ENCODE measurements around the gene EXOC7. TPM values are rescaled to one million over a fixed set of nuclear protein-coding genes. Genes with fewer than 3 reads are reported as not detected.
"Not testable (repeated sequence)": the region's sequence is repeated elsewhere in the genome, so short reads cannot be mapped to it uniquely, and the experiment has no call there.

The EXOC7 gene
- total RNA-seq, 1 experiment from 2014 or later = 69.9 TPM

GRCh38 chr17:76088868-76089576, 14.6 kb downstream of the EXOC7 start:
- DNase-seq (ENCODE audit: low read depth) = no peak

DNA sequence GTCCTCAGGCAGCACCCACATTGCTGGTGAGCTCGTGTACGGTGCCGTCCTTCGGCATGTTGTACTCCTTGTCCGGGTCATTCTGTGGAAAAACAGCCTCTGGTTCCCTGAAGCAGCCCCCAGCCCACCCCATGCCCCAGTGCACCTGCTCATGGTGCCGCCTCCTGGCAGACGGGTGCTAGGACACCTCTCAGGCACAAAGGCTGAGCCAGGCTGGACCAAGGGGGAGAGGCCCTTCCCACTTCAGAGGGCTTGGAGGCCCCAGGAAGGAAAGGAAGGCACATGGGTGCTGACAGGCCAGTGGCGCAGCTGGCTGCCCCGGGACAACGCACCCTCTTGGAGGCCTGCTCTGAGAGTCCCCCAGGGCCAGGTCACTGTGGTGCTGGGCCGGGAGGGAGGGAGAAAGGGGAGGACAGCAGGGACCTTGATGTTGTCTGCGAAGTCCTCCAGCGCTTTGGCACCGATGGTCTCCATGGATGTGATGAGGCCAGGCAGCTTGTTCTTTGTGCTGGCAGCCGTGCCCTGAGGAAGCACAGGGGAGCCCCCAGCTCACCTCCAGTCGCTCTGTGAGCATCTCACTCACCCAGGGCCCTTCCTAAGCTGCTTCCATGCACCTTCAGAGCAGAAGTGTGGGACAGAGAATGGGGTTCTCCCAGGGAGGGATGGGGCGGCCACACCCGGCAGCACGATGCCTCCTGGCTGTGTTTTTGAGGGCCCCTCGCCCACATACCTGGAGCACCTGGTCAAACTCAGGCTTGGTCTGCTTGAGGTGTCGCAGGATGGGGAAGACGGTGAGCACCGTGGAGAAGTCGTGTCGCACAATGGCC, 15.3 kb downstream of the EXOC7 start:
- no peak for DNase-seq (ENCODE audit: low read depth)

GRCh38 chr17:76087531-76087930, 16.1 kb downstream of the EXOC7 start:
- no peak for DNase-seq (ENCODE audit: low read depth)

DNA sequence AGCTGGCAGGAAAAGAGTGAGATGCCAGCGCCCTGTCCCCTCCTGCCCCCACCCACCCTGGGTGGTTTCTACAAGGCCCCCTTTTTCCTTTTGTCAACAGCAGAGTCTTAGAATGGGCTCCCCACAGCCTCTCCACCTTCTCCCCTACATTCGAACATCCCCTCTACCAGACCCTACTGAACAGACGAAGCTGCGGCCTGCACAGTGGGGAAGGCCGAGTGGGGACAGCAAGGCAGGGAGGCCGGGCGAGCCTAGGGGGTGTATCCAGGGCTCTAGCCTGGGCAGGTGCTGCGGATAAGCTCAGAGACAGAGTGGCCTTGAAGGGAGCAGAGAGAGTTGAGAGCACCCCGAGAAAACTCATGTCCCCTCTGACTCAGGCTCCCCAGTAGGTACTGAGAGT, 17.2 kb downstream of the EXOC7 start:
- DNase-seq (ENCODE audit: low read depth) = no peak

DNA sequence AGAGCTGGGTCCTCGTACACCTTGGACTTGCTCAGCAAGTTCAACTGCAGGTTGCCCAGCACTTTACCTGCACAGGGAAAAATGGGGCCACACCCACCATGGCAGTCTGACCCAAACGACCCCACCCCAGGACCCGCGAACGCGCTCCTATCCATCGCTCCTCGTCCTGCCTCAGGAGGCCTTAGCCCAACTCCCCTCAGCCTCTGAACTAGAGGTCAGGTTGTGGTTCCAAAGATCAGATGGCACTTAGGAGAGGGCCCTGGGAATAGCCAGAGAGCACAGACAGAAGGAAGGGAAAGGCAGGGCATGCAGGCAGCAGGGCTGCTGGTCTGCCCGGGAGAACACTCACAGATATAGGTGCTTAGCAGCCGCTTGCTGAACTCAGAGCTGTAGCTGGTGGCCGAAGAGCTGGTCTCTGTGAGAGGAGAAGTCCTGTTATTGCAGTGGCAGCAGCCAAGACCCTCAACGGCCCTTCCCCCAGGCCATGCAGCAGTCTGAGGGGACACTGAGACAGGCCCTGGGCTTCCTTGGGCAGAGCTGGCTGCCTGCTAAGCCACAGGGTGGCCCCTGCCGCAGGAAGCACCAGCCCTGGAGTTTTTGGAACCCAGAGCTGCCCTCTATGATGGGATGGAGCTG, 17.7 kb downstream of the EXOC7 start:
- DNase-seq (ENCODE audit: low read depth) = no peak

GRCh38 chr17:76085066-76085730, 18.4 kb downstream of the EXOC7 start:
- DNase-seq (ENCODE audit: low read depth) = no peak

DNA sequence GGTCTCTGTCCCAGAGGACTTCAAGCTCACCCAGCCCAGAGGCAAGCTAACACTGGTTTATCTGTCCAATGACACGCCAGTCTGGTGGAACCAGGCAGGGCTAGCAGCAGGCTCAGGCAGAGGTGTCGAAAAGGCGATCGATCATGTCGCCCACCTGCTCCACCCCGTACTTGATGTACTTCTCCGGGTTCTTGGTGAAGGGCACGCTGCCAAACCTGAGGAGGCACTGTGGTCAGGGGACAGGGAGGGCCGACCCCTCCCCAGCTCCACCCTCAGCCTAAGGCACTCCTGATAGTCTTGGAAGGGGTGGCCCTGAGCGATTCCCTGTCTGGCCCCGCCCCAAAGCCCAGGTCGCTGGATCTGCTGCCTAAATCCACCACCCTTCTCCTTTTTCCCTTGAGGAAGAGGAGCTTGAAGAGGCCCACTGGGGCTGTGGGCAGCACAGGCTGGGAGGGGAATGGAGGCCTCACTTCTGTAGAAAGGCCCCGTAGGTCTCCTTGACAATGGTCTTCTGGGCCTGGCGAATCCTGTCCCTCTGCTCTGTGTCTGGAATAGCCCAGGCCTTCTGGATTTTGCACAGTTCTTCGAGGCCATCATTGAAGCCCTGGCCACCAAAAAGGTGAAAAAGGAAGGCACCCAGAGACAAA, 19.9 kb downstream of the EXOC7 start:
- no peak for DNase-seq (ENCODE audit: low read depth)

GRCh38 chr17:76082326-76083251, 21.0 kb downstream of the EXOC7 start:
- DNase-seq (ENCODE audit: low read depth) = no peak

DNA sequence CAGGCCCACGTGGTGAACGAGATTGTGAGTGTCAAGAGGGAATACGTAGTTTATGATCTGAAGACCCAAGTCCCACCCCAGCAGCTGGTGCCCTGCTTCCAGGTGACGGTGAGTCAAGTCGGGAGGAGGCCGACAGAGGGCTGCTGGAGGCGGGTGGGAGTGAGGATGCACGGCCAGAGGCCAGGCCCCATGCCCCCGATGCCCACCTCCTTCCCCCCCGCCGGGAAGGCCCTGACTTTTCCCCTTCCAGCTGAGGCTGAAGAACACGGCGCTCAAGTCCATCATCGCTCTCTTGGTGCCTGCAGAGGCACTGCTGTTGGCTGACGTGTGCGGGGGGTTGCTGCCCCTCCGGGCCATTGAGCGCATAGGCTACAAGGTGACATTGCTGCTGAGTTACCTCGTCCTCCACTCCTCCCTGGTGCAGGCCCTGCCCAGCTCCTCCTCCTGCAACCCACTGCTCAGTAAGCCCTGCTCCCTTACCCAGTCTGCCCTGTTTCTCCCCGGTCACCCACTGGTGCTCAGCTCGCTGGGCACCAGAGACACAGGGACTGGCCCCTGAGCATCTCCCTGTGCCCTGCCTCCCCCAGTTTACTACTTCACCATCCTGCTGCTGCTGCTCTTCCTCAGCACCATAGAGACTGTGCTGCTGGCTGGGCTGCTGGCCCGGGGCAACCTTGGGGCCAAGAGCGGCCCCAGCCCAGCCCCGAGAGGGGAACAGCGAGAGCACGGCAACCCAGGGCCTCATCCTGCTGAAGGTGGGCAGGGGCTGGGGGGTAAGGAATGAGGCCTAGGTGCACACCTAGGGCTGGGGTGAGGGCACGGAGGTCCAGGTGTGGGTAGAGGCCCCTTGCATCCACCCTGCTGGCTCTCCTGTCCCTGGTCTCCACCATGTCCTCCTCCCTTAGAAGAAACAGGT, 22.0 kb downstream of the EXOC7 start:
- no peak for DNase-seq (ENCODE audit: low read depth)

GRCh38 chr17:76080768-76081287, 22.8 kb downstream of the EXOC7 start:
- no peak for DNase-seq (ENCODE audit: low read depth)

DNA sequence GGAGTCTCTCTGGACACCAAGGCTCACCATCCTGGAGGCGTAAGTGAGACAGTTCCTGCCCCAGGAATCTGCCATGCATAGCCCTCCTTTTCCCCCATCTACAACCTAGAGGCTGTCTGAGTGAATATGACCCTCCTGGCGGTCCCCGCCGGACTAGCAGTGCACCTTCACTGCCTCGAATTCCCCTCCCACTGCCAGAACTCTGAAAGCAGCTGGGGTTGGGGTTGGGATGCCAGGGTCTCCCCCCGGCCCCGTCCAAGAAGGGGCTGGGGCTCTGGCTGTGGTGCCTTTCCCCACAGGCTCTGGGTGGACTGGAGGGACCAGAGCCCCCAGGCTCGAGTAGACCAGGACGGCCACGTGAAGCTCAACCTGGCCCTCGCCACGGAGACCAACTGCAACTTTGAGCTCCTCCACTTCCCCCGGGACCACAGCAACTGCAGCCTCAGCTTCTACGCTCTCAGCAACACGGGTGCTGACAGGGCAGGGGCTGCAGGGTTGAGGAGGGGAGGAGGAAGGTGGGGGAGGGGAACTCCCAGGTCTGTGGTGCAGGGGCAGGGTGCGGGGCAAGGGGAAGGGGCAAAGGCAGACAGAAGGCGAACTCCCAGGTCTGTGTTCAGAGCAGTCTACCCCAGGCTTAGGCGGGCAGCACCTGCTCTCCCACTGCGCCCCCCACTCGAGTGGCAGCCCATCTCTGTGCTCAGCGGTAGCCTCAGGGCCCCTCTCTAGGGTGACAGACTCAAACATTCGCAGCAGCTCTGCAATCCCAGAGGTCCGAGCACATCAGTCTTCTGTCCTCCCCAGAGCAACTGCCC, 23.4 kb downstream of the EXOC7 start:
- DNase-seq (ENCODE audit: low read depth) = peak; percentile 26

DNA sequence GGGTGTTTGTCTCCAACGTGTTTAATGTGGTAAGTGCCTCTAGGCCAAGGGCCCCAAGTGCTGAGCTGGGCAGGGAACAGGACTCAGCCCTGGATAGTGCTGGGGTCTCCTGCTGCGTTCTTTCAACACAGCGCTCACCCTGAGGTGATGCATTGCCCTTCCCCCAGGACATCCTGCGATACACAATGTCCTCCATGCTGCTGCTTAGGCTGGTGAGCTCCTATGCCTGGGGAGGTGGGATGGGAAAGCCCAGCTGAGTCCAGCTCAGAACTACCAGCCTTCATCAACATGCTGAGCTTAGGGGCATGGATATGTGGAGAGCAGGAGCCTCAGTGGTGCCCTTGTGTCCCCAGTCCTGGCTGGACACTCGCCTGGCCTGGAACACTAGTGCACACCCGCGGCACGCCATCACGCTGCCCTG, 24.0 kb downstream of the EXOC7 start:
- DNase-seq (ENCODE audit: low read depth) = no peak

- no peak for DNase-seq (ENCODE audit: low read depth)
Observed at GRCh38 chr17:76078860-76079534, 24.6 kb downstream of the EXOC7 start, which contains the start of gene ZACN. Gene ZACN (plus strand): TSS chr17:76079182. CDS start chr17:76079265, 83 bp downstream.

- DNase-seq (ENCODE audit: low read depth) = not testable (repeated sequence)
Observed at GRCh38 chr17:76078370-76078769, 25.2 kb downstream of the EXOC7 start.

- DNase-seq (ENCODE audit: low read depth) = no peak
Observed at GRCh38 chr17:76077584-76078110, 25.9 kb downstream of the EXOC7 start.

- DNase-seq (ENCODE audit: low read depth) = no peak
Observed at GRCh38 chr17:76076765-76077583, 26.6 kb downstream of the EXOC7 start.

Data from M059J (cell line).